ENCODE results near the gene PARD6B. TPM values are rescaled to one million over a fixed set of nuclear protein-coding genes. Genes with fewer than 3 reads are reported as not detected.
A peak's percentile ranks its signal among the peaks of the same experiment; 100 is the strongest.
"Not testable (repeated sequence)": the region's sequence is repeated elsewhere in the genome, so short reads cannot be mapped to it uniquely, and the experiment has no call there.

The PARD6B gene
- total and polyA plus RNA-seq, 8 donors: 3.2 to 69.5 (median 10.6) TPM

DNA sequence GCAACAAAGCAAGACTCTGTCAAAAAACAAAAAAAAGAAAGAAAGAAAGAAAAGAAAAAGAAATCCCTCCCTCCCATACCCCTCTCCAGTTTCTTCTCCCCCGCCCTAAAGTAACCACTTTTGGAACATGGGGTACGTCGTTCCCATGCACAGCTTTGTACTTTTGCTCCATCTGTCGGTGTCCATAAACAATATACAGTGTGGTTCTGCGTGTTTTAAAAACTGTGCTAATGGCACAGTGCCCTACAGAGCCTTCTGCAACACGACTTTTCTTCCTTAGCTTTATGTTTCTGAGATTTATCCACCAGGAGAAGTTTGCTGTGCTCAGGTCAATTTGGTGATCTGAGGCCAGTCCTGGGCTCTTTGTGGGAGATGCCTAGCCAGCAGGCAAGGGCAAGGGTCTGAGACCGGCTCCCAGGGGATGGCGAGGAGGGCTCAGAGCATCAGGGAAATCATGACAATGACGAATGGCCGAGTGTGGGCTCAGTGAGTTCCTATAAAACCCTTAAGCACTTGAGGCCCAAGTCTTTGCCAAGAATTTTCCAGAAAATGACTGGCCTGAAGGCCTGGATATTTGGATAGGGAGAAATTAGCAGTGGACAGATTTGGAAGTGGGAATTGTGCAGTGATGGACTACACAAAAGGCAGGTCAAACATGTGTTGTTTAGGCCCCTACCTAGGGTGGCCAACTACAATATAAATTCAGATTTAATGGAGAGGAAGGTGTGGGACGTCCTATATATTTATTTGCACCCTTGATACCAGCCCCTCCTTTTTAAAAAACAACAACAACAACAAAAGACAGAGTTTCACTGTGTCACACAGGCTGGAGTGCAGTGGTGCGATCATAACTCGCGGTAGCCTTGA, 61.6 kb downstream of the PARD6B start:
- WGBS, 5 donors: 67 to 83% (median 80%) methylated on average over 14 of the region's 14 CpGs

DNA sequence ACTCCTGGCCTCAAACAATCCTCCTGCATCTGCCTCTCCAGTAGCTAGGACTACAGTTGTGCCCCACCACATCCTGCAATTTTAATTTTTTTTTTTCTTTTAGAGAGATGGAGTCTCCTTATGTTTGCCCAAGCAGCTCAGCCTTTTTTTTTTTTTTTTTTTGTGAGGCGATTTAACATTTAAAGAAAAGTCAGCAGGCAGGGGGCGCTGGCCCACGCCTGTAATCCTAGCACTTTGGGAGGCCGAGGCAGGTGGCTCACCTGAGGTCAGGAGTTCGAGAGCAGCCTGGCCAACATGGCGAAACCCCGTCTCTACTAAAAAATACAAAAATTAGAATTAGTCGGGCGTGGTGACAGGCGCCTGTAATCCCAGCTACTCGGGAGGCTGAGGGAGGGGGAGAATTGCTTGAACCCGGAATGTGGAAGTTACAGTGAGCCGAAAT, 62.2 kb downstream of the PARD6B start:
- H3K27ac ChIP-seq: peak overlapping the region in 1 of 5 donors; percentile 53
- H3K36me3 ChIP-seq; intact Hi-C loops (cut with DNase I; ENCODE audit: low total_unique reads); H3K27me3 ChIP-seq; H3K9me3 ChIP-seq; H3K4me3 ChIP-seq: not testable (repeated sequence)
- peak; percentile 36 to 69 for DNase-seq
- peaks cover 18 to 60% (median 34%) of the 10 kb centered on the region in 4 donors for H3K4me1 ChIP-seq
- 56 to 71% (median 64%) methylated on average over 13 of the region's 13 CpGs for WGBS, 5 donors
- TF ChIP-seq, protein P1, sequence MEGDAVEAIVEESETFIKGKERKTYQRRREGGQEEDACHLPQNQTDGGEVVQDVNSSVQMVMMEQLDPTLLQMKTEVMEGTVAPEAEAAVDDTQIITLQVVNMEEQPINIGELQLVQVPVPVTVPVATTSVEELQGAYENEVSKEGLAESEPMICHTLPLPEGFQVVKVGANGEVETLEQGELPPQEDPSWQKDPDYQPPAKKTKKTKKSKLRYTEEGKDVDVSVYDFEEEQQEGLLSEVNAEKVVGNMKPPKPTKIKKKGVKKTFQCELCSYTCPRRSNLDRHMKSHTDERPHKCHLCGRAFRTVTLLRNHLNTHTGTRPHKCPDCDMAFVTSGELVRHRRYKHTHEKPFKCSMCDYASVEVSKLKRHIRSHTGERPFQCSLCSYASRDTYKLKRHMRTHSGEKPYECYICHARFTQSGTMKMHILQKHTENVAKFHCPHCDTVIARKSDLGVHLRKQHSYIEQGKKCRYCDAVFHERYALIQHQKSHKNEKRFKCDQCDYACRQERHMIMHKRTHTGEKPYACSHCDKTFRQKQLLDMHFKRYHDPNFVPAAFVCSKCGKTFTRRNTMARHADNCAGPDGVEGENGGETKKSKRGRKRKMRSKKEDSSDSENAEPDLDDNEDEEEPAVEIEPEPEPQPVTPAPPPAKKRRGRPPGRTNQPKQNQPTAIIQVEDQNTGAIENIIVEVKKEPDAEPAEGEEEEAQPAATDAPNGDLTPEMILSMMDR (IDR thresholded peaks at IDR 0.05): peak in 2 of 7 experiments; percentile 16 to 21

More for the DNA sequence above, 61.6 kb downstream of the PARD6B start:
- Histone ChIP-seq H3K9me3 (no peaks in the 10 kb centered on the region), H3K27ac (peak overlapping the region in 2 of 5 donors; percentile 27 to 53), H3K27me3 (no peaks in the 10 kb centered on the region), H3K36me3 (no peaks in the 10 kb centered on the region), H3K4me1 (peaks cover 18 to 66% (median 34%) of the 10 kb centered on the region in 4 donors), H3K4me3 (no peak overlapping the region)
- TF ChIP-seq POLR2AphosphoS5 (IDR thresholded peaks at IDR 0.05) (no peak), POLR2A (IDR thresholded peaks at IDR 0.05) (no peak), EP300 (IDR thresholded peaks at IDR 0.05) (no peak)
- TF ChIP-seq, protein P1 (IDR thresholded peaks at IDR 0.05): no peak
- DNase-seq: peak in 1 of 2 donors; percentile 47
- intact Hi-C loops (cut with DNase I; ENCODE audit: low total_unique reads): no loop called here

GRCh38 chr20:50794181-50794845, 62.9 kb downstream of the PARD6B start:
- TF ChIP-seq, protein P1 (IDR thresholded peaks at IDR 0.05): peak in 2 of 7 experiments; percentile 22 to 29
- no peak for TF ChIP-seq POLR2A (IDR thresholded peaks at IDR 0.05)
- no peak for TF ChIP-seq EP300 (IDR thresholded peaks at IDR 0.05)
- TF ChIP-seq POLR2AphosphoS5 (IDR thresholded peaks at IDR 0.05): no peak
- DNase-seq: no peak
- intact Hi-C loops (cut with DNase I; ENCODE audit: low total_unique reads): no loop called here
- Histone ChIP-seq H3K4me3 (peak overlapping the region; percentile 61 to 96 (median 78)), H3K27ac (peak overlapping the region; percentile 27 to 85 (median 63)), H3K27me3 (no peaks in the 10 kb centered on the region), H3K9me3 (no peaks in the 10 kb centered on the region), H3K4me1 (peaks cover 18 to 55% (median 34%) of the 10 kb centered on the region in 4 donors), H3K36me3 (no peaks in the 10 kb centered on the region)
- 13 to 28% (median 17%) methylated on average over 34 to 35 of the region's 35 CpGs for WGBS, 5 donors

DNA sequence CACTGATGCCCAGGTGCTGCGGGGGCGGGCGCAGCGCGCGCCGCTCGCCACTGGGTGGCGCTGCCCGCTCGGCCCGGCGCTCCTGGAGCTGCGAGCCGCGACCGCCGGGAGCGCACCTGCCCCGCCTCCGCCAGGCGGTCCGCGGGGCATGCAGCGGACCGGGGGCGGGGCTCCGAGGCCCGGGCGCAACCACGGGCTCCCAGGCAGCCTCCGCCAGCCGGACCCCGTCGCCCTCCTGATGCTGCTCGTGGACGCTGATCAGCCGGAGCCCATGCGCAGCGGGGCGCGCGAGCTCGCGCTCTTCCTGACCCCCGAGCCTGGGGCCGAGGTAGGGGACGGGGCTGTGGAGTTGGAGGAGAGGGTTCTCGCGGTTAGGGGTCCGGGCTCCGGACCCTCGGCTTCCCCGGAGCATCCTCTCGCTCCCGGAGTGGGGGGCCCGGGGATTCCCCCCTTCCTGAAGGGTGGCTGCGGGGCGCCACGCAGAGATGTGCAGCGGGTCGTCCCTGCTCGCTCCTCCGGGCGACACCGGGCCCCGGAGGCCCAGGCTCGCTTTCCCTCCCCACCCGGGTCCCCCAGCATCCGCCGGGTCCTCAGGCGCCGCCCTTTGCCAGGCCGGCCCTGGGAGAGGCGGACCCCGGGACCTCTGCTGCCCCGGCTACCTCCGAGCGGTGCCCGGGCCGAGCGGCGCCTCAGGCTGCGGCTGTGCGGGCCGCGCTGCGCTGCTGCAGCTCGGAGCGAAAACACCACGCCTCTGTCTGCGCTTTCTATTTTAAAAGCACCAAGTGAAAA, 63.7 kb downstream of the PARD6B start, which contains the start of gene BCAS4:
BCAS4 (plus strand) TSS at position 216 of the 789 bp plus-strand sequence; CDS start at position 239, 23 bp downstream.
- no peaks in the 10 kb centered on the region for H3K36me3 ChIP-seq
- H3K27me3 ChIP-seq: no peaks in the 10 kb centered on the region
- peak within 1 kb of the TSS; percentile 61 to 96 (median 78) for H3K4me3 ChIP-seq
- TF ChIP-seq, protein P1 (IDR thresholded peaks at IDR 0.05): peak in 3 of 7 experiments; percentile 66 to 98 (median 88)
- no peak for TF ChIP-seq EP300 (IDR thresholded peaks at IDR 0.05)
- TF ChIP-seq POLR2AphosphoS5 (IDR thresholded peaks at IDR 0.05): peak in 1 of 3 donors; percentile 26
- no peak for TF ChIP-seq POLR2A (IDR thresholded peaks at IDR 0.05)
- peak within 1 kb of the TSS; percentile 39 to 85 (median 76) for H3K27ac ChIP-seq
- peak; percentile 84 to 95 for DNase-seq
- H3K4me1 ChIP-seq: peaks cover 18 to 51% (median 32%) of the 10 kb centered on the region in 4 donors
- intact Hi-C loops (cut with DNase I; ENCODE audit: low total_unique reads): no loop called here
- no peaks in the 10 kb centered on the region for H3K9me3 ChIP-seq
- WGBS, 5 donors: 0 to 2% (median 0%) methylated on average over 10 to 92 of the region's 92 CpGs
